HEK293 (cell line): Measurements from ENCODE around the gene PTER.
A peak's percentile ranks its signal among the peaks of the same experiment; 100 is the strongest.

ENCODE experiments used
- GLI4 ChIP-seq: fragments of 450-650 bp; formaldehyde crosslinking; IDR thresholded peaks from 2 replicates; pipeline ENCODE4 v1.5.1; 2016; ENCODE audit warnings: missing biosample characterization, missing genetic modification characterization
- GLIS2 ChIP-seq: fragments of 450-650 bp; formaldehyde crosslinking; IDR thresholded peaks from 2 replicates; pipeline ENCODE4 v1.5.1; 2016; ENCODE audit warnings: missing biosample characterization, missing genetic modification characterization
- HOXC10 ChIP-seq: sonication (generic); formaldehyde crosslinking; IDR thresholded peaks from 2 replicates; pipeline ENCODE4 v1.8.1; 2023; ENCODE audit warnings: mild to moderate bottlenecking, missing genetic modification reagents
- IKZF3 ChIP-seq: fragments of 450-650 bp; IDR thresholded peaks from 2 replicates; pipeline ENCODE4 v1.5.0; 2018; ENCODE audit warnings: missing biosample characterization, mild to moderate bottlenecking, missing genetic modification characterization, moderate library complexity
- KLF10 ChIP-seq: fragments of 450-650 bp; IDR thresholded peaks from 2 replicates; pipeline ENCODE4 v1.5.1; 2018; ENCODE audit warnings: missing biosample characterization, mild to moderate bottlenecking, missing genetic modification characterization
- MZF1 ChIP-seq: fragments of 450-650 bp; formaldehyde crosslinking; IDR thresholded peaks from 2 replicates; pipeline ENCODE4 v1.5.1; 2017; ENCODE audit warnings: missing biosample characterization, missing genetic modification characterization, borderline replicate concordance
- ZEB2 ChIP-seq: fragments of 450-650 bp; formaldehyde crosslinking; IDR thresholded peaks from 2 replicates; pipeline ENCODE4 v1.5.1; 2016; ENCODE audit warnings: missing biosample characterization, missing genetic modification characterization
- ZFHX2 ChIP-seq: fragments of 450-650 bp; formaldehyde crosslinking; conservative IDR thresholded peaks from 2 replicates; pipeline ENCODE4 v1.5.1; 2016; ENCODE audit warnings: missing biosample characterization, missing genetic modification characterization
- ZFP37 ChIP-seq: fragments of 450-650 bp; formaldehyde crosslinking; IDR thresholded peaks from 2 replicates; pipeline ENCODE4 v1.5.1; 2016; ENCODE audit warnings: missing biosample characterization, missing genetic modification characterization
- ZNF10 ChIP-seq: fragments of 450-650 bp; formaldehyde crosslinking; IDR thresholded peaks from 2 replicates; pipeline ENCODE4 v1.5.1; 2017; ENCODE audit warnings: missing biosample characterization, missing genetic modification characterization
- ZNF133 ChIP-seq: fragments of 450-650 bp; formaldehyde crosslinking; IDR thresholded peaks from 2 replicates; pipeline ENCODE4 v1.5.1; 2016; ENCODE audit warnings: missing biosample characterization, missing genetic modification characterization
- ZNF138 ChIP-seq: fragments of 450-650 bp; formaldehyde crosslinking; IDR thresholded peaks from 2 replicates; pipeline ENCODE4 v1.5.1; 2016; ENCODE audit warnings: missing biosample characterization, missing genetic modification characterization, borderline replicate concordance
- ZNF184 ChIP-seq: fragments of 450-650 bp; IDR thresholded peaks from 2 replicates; pipeline ENCODE4 v1.5.1; 2018; ENCODE audit warnings: missing biosample characterization, mild to moderate bottlenecking, missing genetic modification characterization
- ZNF2 ChIP-seq: fragments of 450-650 bp; formaldehyde crosslinking; IDR thresholded peaks from 2 replicates; pipeline ENCODE4 v1.5.1; 2016; ENCODE audit warnings: missing biosample characterization, missing genetic modification characterization
- ZNF354C ChIP-seq: fragments of 450-650 bp; formaldehyde crosslinking; IDR thresholded peaks from 2 replicates; pipeline ENCODE4 v1.5.1; 2016; ENCODE audit warnings: missing biosample characterization, missing genetic modification characterization, low read depth, borderline replicate concordance
- ZNF473 ChIP-seq: fragments of 450-650 bp; formaldehyde crosslinking; IDR thresholded peaks from 2 replicates; pipeline ENCODE4 v1.5.1; 2017; ENCODE audit warnings: missing biosample characterization, missing genetic modification characterization
- ZNF530 ChIP-seq: fragments of 450-650 bp; formaldehyde crosslinking; IDR thresholded peaks from 2 replicates; pipeline ENCODE4 v1.5.1; 2016; ENCODE audit warnings: low read depth, missing biosample characterization, missing genetic modification characterization
- ZNF549 ChIP-seq: fragments of 450-650 bp; IDR thresholded peaks from 2 replicates; pipeline ENCODE4 v1.5.1; 2018; ENCODE audit warnings: missing biosample characterization, missing genetic modification characterization, mild to moderate bottlenecking, inconsistent platforms, moderate library complexity
- ZNF585B ChIP-seq: fragments of 450-650 bp; formaldehyde crosslinking; IDR thresholded peaks from 2 replicates; pipeline ENCODE4 v1.5.1; 2016; ENCODE audit warnings: missing biosample characterization, missing genetic modification characterization
- ZNF677 ChIP-seq: fragments of 450-650 bp; IDR thresholded peaks from 2 replicates; pipeline ENCODE4 v1.5.0; 2018; ENCODE audit warnings: missing biosample characterization, mild to moderate bottlenecking, missing genetic modification characterization, moderate library complexity
- ZNF76 ChIP-seq: fragments of 450-650 bp; formaldehyde crosslinking; IDR thresholded peaks from 2 replicates; pipeline ENCODE4; 2016; ENCODE audit warnings: low read depth, missing biosample characterization, missing genetic modification characterization, borderline replicate concordance
- ZNF837 ChIP-seq: fragments of 450-650 bp; formaldehyde crosslinking; IDR thresholded peaks from 2 replicates; pipeline ENCODE4 v1.5.1; 2016; ENCODE audit warnings: missing biosample characterization, missing genetic modification characterization
- ZSCAN30 ChIP-seq: fragments of 450-650 bp; IDR thresholded peaks from 2 replicates; pipeline ENCODE4 v1.5.1; 2018; ENCODE audit warnings: missing biosample characterization, mild to moderate bottlenecking, missing genetic modification characterization, moderate library complexity
- TF ChIP-seq, protein P1 (sequence below): fragments of 450-650 bp; formaldehyde crosslinking; IDR thresholded peaks from 2 replicates; pipeline ENCODE4 v1.5.1; 2017; ENCODE audit warnings: missing biosample characterization, missing genetic modification characterization
- TF ChIP-seq, protein P2 (sequence below): fragments of 450-650 bp; IDR thresholded peaks from 2 replicates; pipeline ENCODE4 v1.5.1; 2018; ENCODE audit warnings: missing biosample characterization, missing genetic modification characterization
- TF ChIP-seq, protein P3 (sequence below): fragments of 450-650 bp; formaldehyde crosslinking; IDR thresholded peaks from 2 replicates; pipeline ENCODE4 v1.5.1; 2016; ENCODE audit warnings: missing biosample characterization, missing genetic modification characterization
- TF ChIP-seq, protein P4 (sequence below): fragments of 450-650 bp; formaldehyde crosslinking; IDR thresholded peaks from 2 replicates; pipeline ENCODE4 v1.5.1; 2016; ENCODE audit warnings: missing biosample characterization, missing genetic modification characterization
- TF ChIP-seq, protein P5 (sequence below): fragments of 450-650 bp; formaldehyde crosslinking; IDR thresholded peaks from 2 replicates; pipeline ENCODE4 v1.5.1; 2016; ENCODE audit warnings: missing biosample characterization, missing genetic modification characterization, low read depth
- TF ChIP-seq, protein P6 (sequence below): sonication (generic); formaldehyde crosslinking; IDR thresholded peaks from 2 replicates; pipeline ENCODE4 v1.8.1; 2022; ENCODE audit warnings: mild to moderate bottlenecking, moderate library complexity, missing genetic modification reagents

PTER gene

DNA sequence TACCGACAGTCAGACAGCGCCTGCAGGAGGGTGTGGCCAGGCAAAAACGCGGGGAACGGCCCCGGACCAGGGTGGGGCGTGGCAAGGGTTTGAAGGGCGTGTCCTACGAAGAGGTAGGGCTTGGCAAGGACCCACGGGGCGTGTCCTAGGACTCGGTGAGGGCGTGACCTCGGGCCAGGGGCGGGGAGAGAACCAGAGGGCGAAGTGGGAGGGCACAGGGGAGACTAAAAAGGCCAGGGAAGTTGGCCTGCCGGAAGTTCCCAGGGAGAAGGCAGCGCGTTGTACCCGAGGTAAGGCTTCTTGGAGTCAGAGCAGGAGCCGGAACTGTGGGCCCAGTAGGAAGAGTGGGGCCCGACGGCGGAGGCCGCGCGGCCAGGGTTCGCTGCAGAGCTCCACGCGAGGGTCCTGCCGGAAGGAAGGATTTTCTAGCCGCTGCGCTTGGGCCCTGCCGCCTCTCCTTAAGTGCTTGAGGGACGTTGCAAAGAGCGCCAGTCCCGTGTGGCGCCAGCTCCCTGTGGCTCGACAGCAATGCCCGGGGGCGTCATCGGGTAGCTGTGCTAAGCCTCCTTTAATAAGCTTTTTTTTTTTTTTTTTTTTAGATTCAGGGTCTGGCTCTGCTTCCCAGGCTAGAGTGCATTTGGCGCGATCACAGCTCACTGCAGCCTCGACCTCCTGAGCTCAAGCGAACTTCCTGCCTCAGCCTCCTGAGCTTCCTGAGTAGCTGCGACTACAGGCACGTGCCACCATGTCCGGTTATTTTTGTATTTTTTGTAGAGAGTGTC, at the start of gene PTER (continued):
- TF ChIP-seq, protein P1, sequence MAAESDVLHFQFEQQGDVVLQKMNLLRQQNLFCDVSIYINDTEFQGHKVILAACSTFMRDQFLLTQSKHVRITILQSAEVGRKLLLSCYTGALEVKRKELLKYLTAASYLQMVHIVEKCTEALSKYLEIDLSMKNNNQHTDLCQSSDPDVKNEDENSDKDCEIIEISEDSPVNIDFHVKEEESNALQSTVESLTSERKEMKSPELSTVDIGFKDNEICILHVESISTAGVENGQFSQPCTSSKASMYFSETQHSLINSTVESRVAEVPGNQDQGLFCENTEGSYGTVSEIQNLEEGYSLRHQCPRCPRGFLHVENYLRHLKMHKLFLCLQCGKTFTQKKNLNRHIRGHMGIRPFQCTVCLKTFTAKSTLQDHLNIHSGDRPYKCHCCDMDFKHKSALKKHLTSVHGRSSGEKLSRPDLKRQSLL (tag by site-specific recombination): no peak
- TF ChIP-seq ZNF837 (no peak), ZNF133 (tag by site-specific recombination) (no peak), IKZF3 (tag by site-specific recombination) (peak; percentile 82), ZNF585B (tag by site-specific recombination) (no peak), ZNF473 (tag by site-specific recombination) (no peak), ZNF549 (no peak), ZNF677 (no peak), ZEB2 (tag by site-specific recombination) (peak; percentile 54; the same call in 1 of the 2 replicates), KLF10 (tag by site-specific recombination) (peak; percentile 77), ZFP37 (tag by site-specific recombination) (peak; percentile 73; the same call in 1 of the 2 replicates), ZNF2 (tag by site-specific recombination) (peak; percentile 77; the same call in 1 of the 2 replicates), ZSCAN30 (peak; percentile 86), ZNF354C (tag by site-specific recombination) (no peak), MZF1 (tag by site-specific recombination) (0 out of 2 replicates have a peak, but pooled peaks have one; percentile 22), ZNF138 (tag by site-specific recombination) (no peak), ZNF76 (tag by site-specific recombination) (peak; percentile 49; the same call in 1 of the 2 replicates), ZFHX2 (tag by site-specific recombination) (peak; percentile 48), GLIS2 (tag by site-specific recombination) (peak; percentile 75; the same call in 1 of the 2 replicates), HOXC10 (CRISPR knock-in tag) (no peak), GLI4 (tag by site-specific recombination) (no peak; the same call in 1 of the 2 replicates), ZNF184 (tag by site-specific recombination) (no peak), ZNF10 (tag by site-specific recombination) (no peak), ZNF530 (tag by site-specific recombination) (no peak)
- TF ChIP-seq, protein P2, sequence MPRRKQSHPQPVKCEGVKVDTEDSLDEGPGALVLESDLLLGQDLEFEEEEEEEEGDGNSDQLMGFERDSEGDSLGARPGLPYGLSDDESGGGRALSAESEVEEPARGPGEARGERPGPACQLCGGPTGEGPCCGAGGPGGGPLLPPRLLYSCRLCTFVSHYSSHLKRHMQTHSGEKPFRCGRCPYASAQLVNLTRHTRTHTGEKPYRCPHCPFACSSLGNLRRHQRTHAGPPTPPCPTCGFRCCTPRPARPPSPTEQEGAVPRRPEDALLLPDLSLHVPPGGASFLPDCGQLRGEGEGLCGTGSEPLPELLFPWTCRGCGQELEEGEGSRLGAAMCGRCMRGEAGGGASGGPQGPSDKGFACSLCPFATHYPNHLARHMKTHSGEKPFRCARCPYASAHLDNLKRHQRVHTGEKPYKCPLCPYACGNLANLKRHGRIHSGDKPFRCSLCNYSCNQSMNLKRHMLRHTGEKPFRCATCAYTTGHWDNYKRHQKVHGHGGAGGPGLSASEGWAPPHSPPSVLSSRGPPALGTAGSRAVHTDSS (tag by site-specific recombination): no peak
- TF ChIP-seq, protein P3, sequence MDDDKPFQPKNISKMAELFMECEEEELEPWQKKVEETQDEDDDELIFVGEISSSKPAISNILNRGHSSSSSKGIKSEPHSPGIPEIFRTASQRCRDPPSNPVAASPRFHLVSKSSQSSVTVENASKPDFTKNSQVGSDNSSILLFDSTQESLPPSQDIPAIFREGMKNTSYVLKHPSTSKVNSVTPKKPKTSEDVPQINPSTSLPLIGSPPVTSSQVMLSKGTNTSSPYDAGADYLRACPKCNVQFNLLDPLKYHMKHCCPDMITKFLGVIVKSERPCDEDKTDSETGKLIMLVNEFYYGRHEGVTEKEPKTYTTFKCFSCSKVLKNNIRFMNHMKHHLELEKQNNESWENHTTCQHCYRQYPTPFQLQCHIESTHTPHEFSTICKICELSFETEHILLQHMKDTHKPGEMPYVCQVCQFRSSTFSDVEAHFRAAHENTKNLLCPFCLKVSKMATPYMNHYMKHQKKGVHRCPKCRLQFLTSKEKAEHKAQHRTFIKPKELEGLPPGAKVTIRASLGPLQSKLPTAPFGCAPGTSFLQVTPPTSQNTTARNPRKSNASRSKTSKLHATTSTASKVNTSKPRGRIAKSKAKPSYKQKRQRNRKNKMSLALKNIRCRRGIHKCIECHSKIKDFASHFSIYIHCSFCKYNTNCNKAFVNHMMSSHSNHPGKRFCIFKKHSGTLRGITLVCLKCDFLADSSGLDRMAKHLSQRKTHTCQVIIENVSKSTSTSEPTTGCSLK (tag by site-specific recombination): no peak
- TF ChIP-seq, protein P4, sequence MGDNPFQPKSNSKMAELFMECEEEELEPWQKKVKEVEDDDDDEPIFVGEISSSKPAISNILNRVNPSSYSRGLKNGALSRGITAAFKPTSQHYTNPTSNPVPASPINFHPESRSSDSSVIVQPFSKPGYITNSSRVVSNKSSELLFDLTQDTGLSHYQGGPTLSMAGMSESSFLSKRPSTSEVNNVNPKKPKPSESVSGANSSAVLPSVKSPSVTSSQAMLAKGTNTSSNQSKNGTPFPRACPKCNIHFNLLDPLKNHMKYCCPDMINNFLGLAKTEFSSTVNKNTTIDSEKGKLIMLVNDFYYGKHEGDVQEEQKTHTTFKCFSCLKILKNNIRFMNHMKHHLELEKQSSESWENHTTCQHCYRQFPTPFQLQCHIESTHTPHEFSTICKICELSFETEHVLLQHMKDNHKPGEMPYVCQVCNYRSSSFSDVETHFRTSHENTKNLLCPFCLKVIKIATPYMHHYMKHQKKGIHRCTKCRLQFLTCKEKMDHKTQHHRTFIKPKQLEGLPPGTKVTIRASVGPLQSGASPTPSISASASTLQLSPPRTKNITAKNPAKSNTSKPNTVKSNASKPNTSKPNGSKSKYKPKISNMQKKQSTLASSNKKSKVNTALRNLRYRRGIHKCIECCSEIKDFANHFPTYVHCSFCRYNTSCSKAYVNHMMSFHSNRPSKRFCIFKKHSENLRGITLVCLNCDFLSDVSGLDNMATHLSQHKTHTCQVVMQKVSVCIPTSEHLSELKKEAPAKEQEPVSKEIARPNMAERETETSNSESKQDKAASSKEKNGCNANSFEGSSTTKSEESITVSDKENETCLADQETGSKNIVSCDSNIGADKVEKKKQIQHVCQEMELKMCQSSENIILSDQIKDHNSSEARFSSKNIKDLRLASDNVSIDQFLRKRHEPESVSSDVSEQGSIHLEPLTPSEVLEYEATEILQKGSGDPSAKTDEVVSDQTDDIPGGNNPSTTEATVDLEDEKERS (tag by site-specific recombination): no peak
- TF ChIP-seq, protein P5, sequence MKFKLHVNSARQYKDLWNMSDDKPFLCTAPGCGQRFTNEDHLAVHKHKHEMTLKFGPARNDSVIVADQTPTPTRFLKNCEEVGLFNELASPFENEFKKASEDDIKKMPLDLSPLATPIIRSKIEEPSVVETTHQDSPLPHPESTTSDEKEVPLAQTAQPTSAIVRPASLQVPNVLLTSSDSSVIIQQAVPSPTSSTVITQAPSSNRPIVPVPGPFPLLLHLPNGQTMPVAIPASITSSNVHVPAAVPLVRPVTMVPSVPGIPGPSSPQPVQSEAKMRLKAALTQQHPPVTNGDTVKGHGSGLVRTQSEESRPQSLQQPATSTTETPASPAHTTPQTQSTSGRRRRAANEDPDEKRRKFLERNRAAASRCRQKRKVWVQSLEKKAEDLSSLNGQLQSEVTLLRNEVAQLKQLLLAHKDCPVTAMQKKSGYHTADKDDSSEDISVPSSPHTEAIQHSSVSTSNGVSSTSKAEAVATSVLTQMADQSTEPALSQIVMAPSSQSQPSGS (tag by site-specific recombination): no peak
- TF ChIP-seq, protein P6, sequence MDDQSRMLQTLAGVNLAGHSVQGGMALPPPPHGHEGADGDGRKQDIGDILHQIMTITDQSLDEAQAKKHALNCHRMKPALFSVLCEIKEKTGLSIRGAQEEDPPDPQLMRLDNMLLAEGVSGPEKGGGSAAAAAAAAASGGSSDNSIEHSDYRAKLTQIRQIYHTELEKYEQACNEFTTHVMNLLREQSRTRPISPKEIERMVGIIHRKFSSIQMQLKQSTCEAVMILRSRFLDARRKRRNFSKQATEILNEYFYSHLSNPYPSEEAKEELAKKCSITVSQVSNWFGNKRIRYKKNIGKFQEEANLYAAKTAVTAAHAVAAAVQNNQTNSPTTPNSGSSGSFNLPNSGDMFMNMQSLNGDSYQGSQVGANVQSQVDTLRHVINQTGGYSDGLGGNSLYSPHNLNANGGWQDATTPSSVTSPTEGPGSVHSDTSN (CRISPR knock-in tag): no peak
